GM10847 (cell line): ENCODE results near the gene SLC22A23.

ENCODE experiments used
- POLR2A ChIP-seq: IDR thresholded peaks from 2 replicates; pipeline ENCODE4 v1.6.1; 2011; ENCODE audit not compliant: insufficient read length; ENCODE audit errors: extremely low read depth

SLC22A23 gene

GRCh38 chr6:3439961-3440360 is 16.9 kb downstream of the SLC22A23 start:
- no peak for TF ChIP-seq POLR2A

GRCh38 chr6:3438190-3439167 is 18.4 kb downstream of the SLC22A23 start:
- no peak for TF ChIP-seq POLR2A

- TF ChIP-seq POLR2A = no peak
Observed at GRCh38 chr6:3433005-3433404, 23.8 kb downstream of the SLC22A23 start.

GRCh38 chr6:3432416-3432815 is 24.4 kb downstream of the SLC22A23 start:
- no peak for TF ChIP-seq POLR2A

GRCh38 chr6:3431994-3432393 is 24.9 kb downstream of the SLC22A23 start:
- TF ChIP-seq POLR2A = no peak

DNA sequence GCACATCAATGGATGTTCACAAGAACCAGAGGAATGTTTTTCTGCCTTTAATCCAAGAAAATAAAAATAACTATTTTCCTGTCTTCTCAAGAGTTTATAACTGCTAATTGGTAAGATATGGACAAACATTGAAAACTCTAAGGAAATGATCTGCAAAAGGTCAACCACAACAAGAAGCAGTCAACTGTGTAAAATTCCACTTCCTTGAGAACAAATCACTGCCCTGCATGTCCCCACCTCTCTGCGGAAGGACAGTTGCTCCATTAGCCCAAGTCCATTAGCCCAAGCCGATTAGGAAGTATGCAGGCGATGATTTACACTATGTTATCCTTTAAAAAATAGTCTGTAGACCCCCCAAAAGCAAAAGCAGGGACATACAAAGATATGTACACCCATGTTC is 27.6 kb downstream of the SLC22A23 start:
- no peak for TF ChIP-seq POLR2A

DNA sequence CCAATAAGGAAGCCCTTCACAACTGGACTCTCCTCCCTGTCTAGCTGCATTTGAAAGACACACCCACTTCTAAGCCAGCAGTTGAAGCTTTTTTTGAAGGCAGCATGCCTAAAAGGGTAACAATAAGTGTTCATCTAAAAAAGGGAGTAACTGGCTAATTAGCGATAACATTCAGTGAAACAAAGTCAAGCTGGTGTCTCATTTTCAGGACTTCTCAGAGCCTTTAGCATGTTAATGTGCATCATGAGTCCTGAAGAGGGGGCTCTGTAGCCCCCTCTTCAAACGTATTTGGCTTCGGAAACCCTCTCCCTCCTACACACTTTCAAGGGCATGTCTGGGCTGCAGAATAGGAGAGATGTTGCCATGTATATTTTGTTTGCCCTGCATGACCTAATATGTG is 28.1 kb downstream of the SLC22A23 start:
- no peak for TF ChIP-seq POLR2A

GRCh38 chr6:3428247-3428646 is 28.6 kb downstream of the SLC22A23 start:
- no peak for TF ChIP-seq POLR2A

DNA sequence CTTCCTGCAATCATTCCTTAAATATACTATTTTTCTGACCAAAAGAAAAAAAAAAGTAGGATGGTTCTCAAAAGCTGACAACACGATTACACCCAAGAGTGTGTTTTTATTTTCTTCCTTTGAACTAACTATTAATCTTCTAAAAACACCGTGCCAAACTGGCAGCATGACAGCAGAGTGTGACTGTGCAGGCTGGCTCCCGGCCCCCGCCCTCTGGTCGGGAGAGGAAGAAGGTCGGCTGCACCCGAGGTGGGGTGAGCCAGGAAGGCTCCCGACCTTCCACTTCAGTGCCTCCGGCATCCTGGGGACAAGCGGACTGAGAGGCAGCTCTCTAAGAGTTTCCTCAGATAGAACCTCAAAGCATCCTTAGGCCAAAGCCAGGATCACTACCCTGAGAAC is 29.2 kb downstream of the SLC22A23 start:
- TF ChIP-seq POLR2A = no peak

- no peak for TF ChIP-seq POLR2A
Observed at GRCh38 chr6:3426927-3427686, 29.7 kb downstream of the SLC22A23 start.

DNA sequence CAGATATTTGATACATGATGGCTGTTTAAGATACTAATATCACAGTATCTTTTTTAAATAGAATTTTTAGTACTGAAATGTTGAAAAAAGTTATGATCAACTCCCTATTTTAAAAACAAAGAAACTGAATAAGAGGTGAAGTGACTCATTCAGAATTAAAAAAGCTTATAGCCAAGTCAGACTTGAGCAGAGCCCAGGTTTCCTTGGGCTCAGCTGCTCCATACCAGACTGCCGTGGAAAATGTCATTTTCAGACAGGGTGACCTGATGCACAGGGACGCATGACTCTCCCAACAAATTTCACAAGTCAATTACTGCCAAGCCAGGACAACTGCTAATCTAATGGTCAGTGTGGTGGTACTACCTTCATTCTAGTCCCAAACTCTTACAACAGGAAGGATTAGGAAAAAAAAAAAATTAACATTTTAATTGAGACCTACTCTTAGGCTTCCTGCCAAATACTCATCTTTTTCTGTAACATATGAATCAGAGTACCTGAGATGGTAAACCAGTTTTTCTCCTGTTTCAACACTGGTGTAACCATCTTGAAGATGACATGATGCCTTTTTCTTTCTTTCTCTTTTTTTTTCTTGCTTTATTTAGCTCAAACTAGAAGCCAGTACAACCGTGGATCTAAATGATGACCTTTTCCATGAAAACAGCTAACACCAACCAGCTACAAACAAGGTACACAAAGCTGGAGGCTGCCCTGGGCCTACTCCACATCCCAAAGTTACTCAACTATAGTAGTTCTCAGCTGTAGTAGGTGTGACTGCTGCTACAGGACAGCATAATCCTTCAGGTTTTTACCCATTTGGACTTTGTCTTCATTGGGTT is 30.5 kb downstream of the SLC22A23 start:
- TF ChIP-seq POLR2A = no peak

- TF ChIP-seq POLR2A = no peak
Observed at GRCh38 chr6:3425574-3425973, 31.3 kb downstream of the SLC22A23 start.

GRCh38 chr6:3424185-3424927 is 32.5 kb downstream of the SLC22A23 start:
- no peak for TF ChIP-seq POLR2A

- TF ChIP-seq POLR2A = no peak
Observed at GRCh38 chr6:3423439-3424184, 33.2 kb downstream of the SLC22A23 start.

GRCh38 chr6:3422435-3423070 is 34.3 kb downstream of the SLC22A23 start:
- TF ChIP-seq POLR2A = no peak
